Naive thymus-derived CD8-positive, alpha-beta T cell (primary cell): ENCODE measurements around the gene CELA2B. TPM values are rescaled to one million over a fixed set of nuclear protein-coding genes. Genes with fewer than 3 reads are reported as not detected.

Experiments
- ATAC-seq, 2 donors: fragments of 150-1000 bp; cut with Tn5 transposase in 1 of 2; sonication (Bioruptor Pico), chemical (Tn5 transposase) in 1 of 2; 1 replicate in 1 of 2; 2 replicates in 1 of 2; pipeline ENCODE4 v1.10.0; 2021; ENCODE audit warnings: mild to moderate bottlenecking in 2 of 2, moderate library complexity in 2 of 2
- POLR2A ChIA-PET: fragments of 350-600 bp; sonication (Branson Sonifier 250); formaldehyde crosslinking; loops from one replicate; lab custom pipeline; 2021; ENCODE audit warnings: antibody characterized with exemption; lab: Charles Lee
- DNase-seq, 10 donors: peaks; one replicate each; pipeline versions ENCODE4 v3.0.0 to v3.0.0-alpha.2; 2020 to 2022
- H3K27ac Mint-ChIP-seq, 10 donors: one replicate each; pipeline ENCODE4 v1.8.0; 2020 to 2022; ENCODE audit warnings: mild to moderate bottlenecking in 10 of 10, mixed read lengths in 10 of 10, moderate library complexity in 4 of 10, inconsistent platforms in 1 of 10
- H3K27me3 Mint-ChIP-seq, 5 donors: one replicate each; pipeline ENCODE4 v1.8.0; 2021 to 2022; ENCODE audit warnings: mixed read lengths in 5 of 5
- H3K36me3 Mint-ChIP-seq, 3 donors: one replicate each; pipeline ENCODE4 v1.8.0; 2020 to 2022; ENCODE audit warnings: mixed read lengths in 3 of 3, mild to moderate bottlenecking in 2 of 3, inconsistent platforms in 1 of 3
- H3K4me1 Mint-ChIP-seq, 4 donors: one replicate each; pipeline ENCODE4 v1.8.0; 2021 to 2022; ENCODE audit warnings: mixed read lengths in 4 of 4
- H3K4me3 Mint-ChIP-seq, 10 donors: one replicate each; pipeline ENCODE4 v1.8.0; 2020 to 2022; ENCODE audit warnings: mild to moderate bottlenecking in 10 of 10, mixed read lengths in 10 of 10, moderate library complexity in 6 of 10, inconsistent platforms in 1 of 10
- H3K9me3 Mint-ChIP-seq, 9 donors: one replicate each; pipeline ENCODE4 v1.8.0; 2020 to 2022; ENCODE audit warnings: mixed read lengths in 9 of 9, mild to moderate bottlenecking in 3 of 9, inconsistent platforms in 1 of 9, moderate library complexity in 1 of 9
- polyA plus RNA-seq, 3 donors: library from polyadenylated mRNA; unstranded; fragments of 300-500 nt; fragmentation: Illumina TruSeq; gene quantifications; one replicate each; pipeline ENCODE4 v1.2.3, GENCODE V29; 2021
- total RNA-seq, 8 experiments: library from RNA in 2 of 8; stranded (reverse) in 2 of 8; gene quantifications; one replicate each; pipeline ENCODE4 v1.2.3 and lab custom pipeline; 2021 to 2026

The CELA2B gene
- total and polyA plus RNA-seq, 5 experiments from 2014 or later = not detected

DNA sequence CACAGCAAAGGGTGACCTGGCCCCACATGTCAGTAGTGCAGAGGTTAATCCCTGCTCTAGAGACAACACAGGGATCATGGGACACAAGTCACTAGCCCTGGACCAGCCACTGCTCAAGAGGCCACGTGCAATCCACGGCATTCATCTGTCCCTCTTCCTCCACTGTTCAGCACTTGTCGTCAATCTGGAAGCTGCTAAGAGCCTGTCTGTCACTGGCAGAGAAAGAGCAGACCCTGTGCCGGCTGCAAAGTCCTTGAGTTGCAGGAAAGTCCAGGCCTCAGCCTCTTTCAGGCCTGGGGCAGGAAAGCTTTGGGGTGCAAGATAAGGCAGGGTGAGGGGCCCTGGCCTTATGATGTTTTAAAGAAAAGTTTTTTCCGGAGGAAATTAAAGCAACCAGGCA lies 16.7 kb downstream of the CELA2B start:
- no peak for ATAC-seq
- H3K27me3 Mint-ChIP-seq = no peaks in the 10 kb centered on the region
- no peaks in the 10 kb centered on the region for H3K4me1 Mint-ChIP-seq
- peaks cover 0 to 1% (median 0%) of the 10 kb centered on the region in 9 donors for H3K9me3 Mint-ChIP-seq
- H3K36me3 Mint-ChIP-seq = peaks cover 4 to 69% (median 38%) of the 10 kb centered on the region in 3 donors
- POLR2A ChIA-PET = no interaction called here
- no peak overlapping the region for H3K27ac Mint-ChIP-seq
- DNase-seq = no peak
- no peak overlapping the region for H3K4me3 Mint-ChIP-seq

DNA sequence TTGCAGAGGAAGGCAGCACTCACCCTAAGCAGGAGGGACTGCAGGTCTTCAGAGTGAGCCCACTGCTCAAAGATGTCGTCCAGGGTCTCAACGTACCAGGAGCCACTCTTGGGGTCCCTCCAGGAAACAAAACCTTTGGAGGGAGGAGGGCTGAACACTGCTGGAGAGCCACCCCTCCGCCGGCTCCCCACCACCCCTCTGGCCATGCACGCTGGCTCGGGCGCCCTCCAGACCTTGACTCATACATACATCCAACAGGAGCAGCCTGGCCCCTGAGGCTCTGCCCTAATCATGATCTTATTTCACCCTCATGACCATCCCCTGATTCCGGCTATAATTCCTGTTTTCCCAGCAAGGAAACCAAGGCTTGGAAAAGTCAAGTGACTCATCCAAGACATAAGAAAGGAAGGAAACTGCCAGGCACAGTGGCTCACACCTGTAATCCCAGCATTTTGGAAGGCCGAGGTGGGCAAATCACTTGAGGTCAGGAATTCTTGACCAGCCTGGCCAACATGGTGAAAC lies 18.0 kb downstream of the CELA2B start:
- DNase-seq (no peak), ATAC-seq (no peak)
- H3K4me3 Mint-ChIP-seq = no peak overlapping the region
- POLR2A ChIA-PET = interaction anchor here (0.6 kb wide), 1 partner anchor 1573 kb away, joined by 4 read pairs; no protein-coding TSS in a partner anchor
- peaks cover 4 to 75% (median 45%) of the 10 kb centered on the region in 3 donors for H3K36me3 Mint-ChIP-seq
- no peaks in the 10 kb centered on the region for H3K4me1 Mint-ChIP-seq
- peak overlapping the region in 1 of 10 donors; percentile 46 for H3K27ac Mint-ChIP-seq
- H3K9me3 Mint-ChIP-seq = peaks cover 0 to 2% (median 0%) of the 10 kb centered on the region in 9 donors
- no peaks in the 10 kb centered on the region for H3K27me3 Mint-ChIP-seq

DNA sequence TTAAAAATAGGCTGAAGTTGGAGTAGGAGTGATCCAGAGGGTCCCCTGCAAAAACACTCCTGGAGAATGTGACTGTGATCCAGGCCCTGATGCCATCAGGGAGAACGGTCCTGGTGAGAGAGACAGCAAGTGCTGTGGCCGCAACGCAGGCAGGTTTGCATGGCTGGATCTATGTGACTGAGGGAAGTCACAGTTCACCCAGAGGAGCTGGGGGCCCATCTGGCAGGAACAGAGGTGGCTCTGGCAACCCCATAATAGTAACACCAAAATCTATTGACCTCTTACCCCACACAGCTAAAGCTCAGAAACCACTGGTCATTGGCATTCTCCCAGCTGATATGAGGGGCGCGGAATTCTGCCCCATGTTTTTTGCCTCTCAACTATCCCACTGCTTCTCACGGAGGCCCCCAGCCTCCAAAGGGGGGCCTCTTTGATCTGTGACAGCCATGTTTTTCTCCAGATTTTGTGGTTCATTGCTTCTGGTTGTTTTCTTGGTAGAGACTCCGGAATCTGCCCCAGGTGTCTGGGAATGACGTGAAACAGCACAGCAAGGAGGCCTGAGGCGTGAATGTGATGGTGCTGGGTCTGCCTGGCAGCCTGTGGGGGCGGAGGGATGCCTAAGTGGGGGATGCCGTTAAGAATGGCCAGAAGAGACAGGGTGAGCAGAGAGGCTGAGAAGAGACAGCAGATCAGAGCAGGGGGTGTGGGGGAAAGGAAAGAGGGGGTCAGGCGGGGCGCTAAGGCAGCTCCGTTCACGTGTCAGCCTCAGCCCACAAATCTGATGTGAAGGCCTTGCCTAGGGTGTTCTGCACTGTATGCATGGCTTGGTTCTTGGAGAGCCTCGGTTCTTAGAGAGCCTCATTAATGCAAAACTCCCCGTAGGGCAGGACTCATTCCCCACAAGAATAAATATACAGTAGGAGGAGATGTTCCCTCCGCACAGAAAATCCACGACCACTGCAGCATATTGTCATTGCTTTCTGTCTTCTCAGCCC lies 24.6 kb downstream of the CELA2B start:
- DNase-seq (no peak), ATAC-seq (no peak)
- H3K4me3 Mint-ChIP-seq = no peak overlapping the region

DNA sequence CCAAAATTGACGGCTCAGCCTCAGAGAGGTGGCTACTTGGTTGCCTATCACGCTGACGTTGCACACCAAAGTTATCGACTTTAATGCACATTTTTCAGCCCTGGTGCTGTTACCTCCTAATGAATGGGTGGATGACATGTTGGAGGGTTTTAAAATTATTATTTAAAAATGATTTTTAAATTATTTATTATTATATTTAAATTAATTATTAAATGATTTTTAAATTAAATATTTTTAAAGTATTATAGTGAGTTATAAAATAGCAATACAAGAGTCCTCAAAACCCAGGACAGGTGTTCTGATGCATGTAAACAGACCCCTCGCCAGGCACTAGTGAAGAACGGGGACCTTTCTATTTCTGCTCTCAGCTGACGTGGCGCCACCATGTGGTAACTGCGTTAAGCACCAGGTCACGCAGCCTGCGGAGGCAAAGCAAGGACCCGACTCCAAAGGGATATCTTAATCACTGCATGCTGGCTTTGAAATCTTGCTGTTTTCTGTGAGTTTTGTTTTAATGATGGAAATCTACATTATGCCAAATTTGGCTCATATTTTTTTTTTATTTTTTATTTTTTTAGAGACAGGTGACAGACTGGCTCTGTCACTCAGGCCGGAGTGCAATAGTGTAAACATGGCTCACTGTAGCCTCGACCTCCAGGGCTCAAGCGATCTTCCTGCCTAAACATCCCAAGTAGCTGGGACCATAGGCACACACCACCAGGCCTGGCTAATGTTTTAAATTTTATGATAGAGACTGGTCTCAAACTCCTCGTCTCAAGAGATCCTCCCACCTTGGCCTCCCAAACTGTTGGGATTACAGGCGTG lies 25.5 kb downstream of the CELA2B start:
- Mint-ChIP-seq H3K36me3 (peaks cover 0 to 54% (median 16%) of the 10 kb centered on the region in 3 donors), H3K27ac (peak overlapping the region in 1 of 10 donors; percentile 63), H3K4me3 (no peak overlapping the region), H3K9me3 (peaks cover 0 to 2% (median 0%) of the 10 kb centered on the region in 9 donors), H3K4me1 (no peaks in the 10 kb centered on the region), H3K27me3 (no peaks in the 10 kb centered on the region)
- DNase-seq (peak in 7 of 10 donors; percentile 10 to 40 (median 14)), ATAC-seq (peak; percentile 42 to 64)
- POLR2A ChIA-PET = no interaction called here

More for the DNA sequence above, 24.6 kb downstream of the CELA2B start:
- POLR2A ChIA-PET = interaction anchor here (0.6 kb wide), 1 partner anchor 91 kb away, joined by 4 read pairs; no protein-coding TSS in a partner anchor
- Mint-ChIP-seq H3K27me3 (no peaks in the 10 kb centered on the region), H3K9me3 (peaks cover 0 to 2% (median 0%) of the 10 kb centered on the region in 9 donors), H3K4me1 (no peaks in the 10 kb centered on the region), H3K36me3 (peaks cover 0 to 59% (median 23%) of the 10 kb centered on the region in 3 donors), H3K27ac (peak overlapping the region in 1 of 10 donors; percentile 75)

DNA sequence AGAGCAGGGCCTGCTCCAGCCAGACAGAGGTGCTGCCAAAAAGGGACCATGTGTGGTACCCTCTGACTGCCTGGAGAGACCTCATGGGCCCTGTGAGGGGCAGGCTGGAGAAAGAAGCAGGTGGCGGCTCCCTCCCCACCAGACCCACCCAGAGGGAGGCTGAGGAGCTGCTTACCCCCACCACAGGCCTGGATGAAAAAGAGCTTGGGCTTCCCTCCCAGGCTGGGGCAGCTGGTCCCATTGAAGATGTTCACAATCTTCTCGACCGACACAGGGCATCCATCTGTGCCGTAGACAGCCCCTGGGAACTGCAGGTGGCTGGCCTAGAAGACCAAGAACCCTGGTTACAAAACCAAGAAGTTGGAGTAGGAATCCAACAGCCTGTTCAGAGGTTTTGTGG lies 28.5 kb downstream of the CELA2B start:
- Mint-ChIP-seq H3K4me1 (no peaks in the 10 kb centered on the region), H3K4me3 (no peak overlapping the region), H3K27me3 (no peaks in the 10 kb centered on the region), H3K27ac (no peak overlapping the region), H3K36me3 (peaks cover 0 to 54% (median 3%) of the 10 kb centered on the region in 3 donors), H3K9me3 (no peaks in the 10 kb centered on the region)
- ATAC-seq (no peak), DNase-seq (no peak)
- POLR2A ChIA-PET = no interaction called here

DNA sequence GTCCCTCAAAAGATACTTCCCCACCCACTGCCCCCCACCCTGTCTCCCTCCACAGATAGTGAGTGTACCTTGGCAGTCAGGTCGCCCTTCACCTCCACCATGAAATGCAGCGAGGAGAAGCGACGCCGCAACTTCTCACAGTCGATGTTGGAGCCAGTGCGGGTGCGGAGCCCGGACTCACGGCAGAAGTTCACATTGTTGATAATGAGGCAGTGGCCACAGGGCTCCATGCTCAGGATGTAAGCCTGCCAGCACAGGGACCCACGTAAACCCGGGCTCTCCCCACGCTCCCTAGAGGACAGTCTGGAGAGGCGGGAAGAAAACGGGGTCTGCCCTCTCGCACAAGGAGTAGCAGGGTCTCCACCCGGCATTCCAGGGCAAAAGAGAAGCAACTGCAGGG lies 30.9 kb downstream of the CELA2B start:
- Mint-ChIP-seq H3K36me3 (peaks cover 0 to 60% (median 4%) of the 10 kb centered on the region in 3 donors), H3K9me3 (no peaks in the 10 kb centered on the region), H3K4me1 (peaks cover 0 to 4% (median 2%) of the 10 kb centered on the region in 4 donors)

DNA sequence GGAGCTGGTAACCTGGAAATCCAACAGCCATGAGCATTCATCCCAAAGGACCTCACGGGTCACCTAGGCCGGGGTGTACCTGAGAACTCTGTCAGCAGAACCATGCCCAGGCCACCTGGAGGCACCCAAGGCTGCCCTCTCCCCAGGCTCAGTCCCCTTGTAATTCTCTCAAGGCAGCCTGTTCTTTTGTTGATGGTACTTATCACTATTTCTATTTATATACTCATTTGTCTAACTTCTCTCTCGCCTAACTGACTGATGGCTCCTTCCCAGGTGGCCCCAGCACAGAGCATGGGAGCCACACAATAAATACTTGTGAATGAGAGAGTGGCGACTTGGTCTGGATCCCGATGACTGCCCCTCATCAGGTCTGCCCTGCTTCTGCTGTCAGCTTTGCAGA lies 31.4 kb downstream of the CELA2B start:
- no peak for DNase-seq
- Mint-ChIP-seq H3K27me3 (no peaks in the 10 kb centered on the region), H3K36me3 (peaks cover 0 to 60% (median 6%) of the 10 kb centered on the region in 3 donors), H3K4me1 (peaks cover 0 to 5% (median 2%) of the 10 kb centered on the region in 4 donors), H3K9me3 (no peaks in the 10 kb centered on the region), H3K27ac (peak overlapping the region in 1 of 10 donors; percentile 41), H3K4me3 (no peak overlapping the region)
- POLR2A ChIA-PET = no interaction called here
- ATAC-seq = no peak

More for the DNA sequence above, 30.9 kb downstream of the CELA2B start:
- ATAC-seq (no peak), DNase-seq (no peak)
- Mint-ChIP-seq H3K4me3 (no peak overlapping the region), H3K27ac (no peak overlapping the region), H3K27me3 (no peaks in the 10 kb centered on the region)
- POLR2A ChIA-PET = no interaction called here

DNA sequence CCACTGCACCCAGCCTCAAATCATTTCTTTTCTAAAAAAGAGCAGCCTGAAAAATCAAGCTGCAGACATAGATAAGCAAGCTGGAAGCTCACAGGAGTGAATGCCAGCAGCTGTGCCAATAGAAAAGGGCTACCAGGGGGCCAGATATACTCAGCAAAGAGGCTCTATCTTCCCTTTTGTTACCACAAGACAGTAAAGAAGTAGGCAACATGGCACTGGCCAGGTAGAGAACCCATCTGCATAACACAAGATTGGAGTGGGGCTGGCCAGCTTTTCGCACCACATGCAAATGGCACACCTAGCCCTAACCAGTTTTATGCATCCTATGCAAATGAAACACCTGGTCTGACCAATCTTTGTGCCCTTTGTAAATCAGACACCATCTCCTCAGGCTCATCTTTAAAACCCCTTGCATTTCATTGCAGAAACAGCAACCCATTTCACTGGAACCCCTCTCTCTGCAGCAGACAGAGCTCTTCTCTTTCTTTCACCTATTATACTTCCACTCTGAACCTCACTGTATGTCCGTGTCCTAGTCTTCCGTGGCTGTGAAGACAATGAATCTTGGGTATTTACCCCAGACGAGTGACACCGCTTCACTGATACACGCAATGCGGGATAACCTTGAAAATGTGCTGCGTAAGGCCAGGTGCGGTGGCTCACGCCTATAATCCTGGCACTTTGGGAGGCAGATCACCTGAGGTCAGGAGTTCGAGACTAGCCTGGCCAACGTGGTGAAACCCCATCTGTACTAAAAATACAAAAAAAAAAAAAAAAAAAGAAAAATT lies 33.0 kb downstream of the CELA2B start:
- POLR2A ChIA-PET = no interaction called here
- Mint-ChIP-seq H3K27ac (peak overlapping the region in 1 of 10 donors; percentile 32), H3K36me3 (peaks cover 0 to 61% (median 7%) of the 10 kb centered on the region in 3 donors), H3K9me3 (no peaks in the 10 kb centered on the region), H3K4me1 (peaks cover 0 to 7% (median 2%) of the 10 kb centered on the region in 4 donors), H3K4me3 (no peak overlapping the region), H3K27me3 (no peaks in the 10 kb centered on the region)
- ATAC-seq (no peak), DNase-seq (no peak)

DNA sequence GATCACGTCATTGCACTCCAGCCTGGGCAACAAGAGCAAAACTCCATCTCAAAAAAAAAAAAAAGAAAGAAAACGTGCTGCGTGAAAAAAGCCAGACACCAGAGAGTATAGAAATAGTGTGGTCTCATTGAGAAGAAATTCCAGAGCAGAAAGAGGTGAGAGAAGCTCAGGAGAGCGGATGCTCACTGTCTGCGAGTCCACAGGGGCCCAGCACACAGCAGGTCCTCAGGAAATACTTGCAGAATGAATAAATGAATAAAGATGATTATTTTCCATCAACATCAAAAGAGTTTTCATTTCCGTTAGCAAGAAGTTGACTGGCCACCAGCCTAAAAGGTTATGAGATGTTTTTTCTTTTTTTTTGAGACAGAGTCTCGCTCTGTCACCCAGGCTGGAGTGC lies 33.7 kb downstream of the CELA2B start:
- POLR2A ChIA-PET = no interaction called here
- ATAC-seq = no peak
- no peaks in the 10 kb centered on the region for H3K9me3 Mint-ChIP-seq
- no peak overlapping the region for H3K4me3 Mint-ChIP-seq
- no peaks in the 10 kb centered on the region for H3K27me3 Mint-ChIP-seq
- H3K4me1 Mint-ChIP-seq = peaks cover 0 to 11% (median 5%) of the 10 kb centered on the region in 4 donors
- DNase-seq = no peak
- no peak overlapping the region for H3K27ac Mint-ChIP-seq
- peaks cover 0 to 59% (median 7%) of the 10 kb centered on the region in 3 donors for H3K36me3 Mint-ChIP-seq

DNA sequence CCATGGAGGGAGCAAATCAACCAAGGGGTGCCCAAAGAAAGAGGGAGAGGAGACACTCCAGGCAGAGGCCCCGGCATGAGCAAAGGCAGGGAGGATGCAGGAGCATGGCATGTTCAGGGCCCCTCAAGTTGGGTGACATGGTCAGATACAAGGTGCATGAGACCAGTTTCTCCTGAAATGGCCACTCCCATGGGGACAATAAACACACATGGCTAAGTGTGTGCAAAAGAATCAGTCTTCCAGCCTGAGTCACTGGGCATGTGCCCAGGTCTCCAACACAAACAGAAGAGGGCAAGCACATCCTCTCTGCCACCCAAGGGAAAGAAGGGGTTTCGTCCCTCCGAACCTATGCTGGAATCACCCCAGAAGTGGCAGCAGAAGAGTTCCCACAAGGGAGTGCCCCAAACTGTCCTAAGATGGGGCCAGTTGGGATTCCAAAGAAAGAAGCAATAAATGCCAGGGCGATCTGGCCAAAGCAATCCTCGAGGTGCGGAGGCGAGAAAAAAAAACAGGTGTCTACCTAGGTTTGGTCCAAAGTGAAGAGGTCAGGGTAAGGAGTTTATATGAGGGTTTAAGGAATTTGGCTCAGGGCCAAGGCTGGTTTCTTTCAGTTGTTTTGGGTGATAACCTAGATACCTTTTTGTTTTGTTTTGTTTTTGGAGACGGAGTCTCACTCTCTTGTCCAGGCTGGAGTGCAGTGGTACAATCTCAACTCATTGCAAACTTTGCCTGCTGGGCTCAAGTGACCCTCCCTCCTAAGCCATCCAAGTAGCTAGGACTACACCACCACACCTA lies 34.9 kb downstream of the CELA2B start:
- Mint-ChIP-seq H3K27ac (peak overlapping the region in 1 of 10 donors; percentile 15), H3K36me3 (peaks cover 0 to 66% (median 12%) of the 10 kb centered on the region in 3 donors), H3K4me1 (peaks cover 0 to 20% (median 12%) of the 10 kb centered on the region in 4 donors), H3K27me3 (no peaks in the 10 kb centered on the region), H3K9me3 (no peaks in the 10 kb centered on the region), H3K4me3 (no peak overlapping the region)
- ATAC-seq = no peak
- POLR2A ChIA-PET = no interaction called here
- DNase-seq = no peak

DNA sequence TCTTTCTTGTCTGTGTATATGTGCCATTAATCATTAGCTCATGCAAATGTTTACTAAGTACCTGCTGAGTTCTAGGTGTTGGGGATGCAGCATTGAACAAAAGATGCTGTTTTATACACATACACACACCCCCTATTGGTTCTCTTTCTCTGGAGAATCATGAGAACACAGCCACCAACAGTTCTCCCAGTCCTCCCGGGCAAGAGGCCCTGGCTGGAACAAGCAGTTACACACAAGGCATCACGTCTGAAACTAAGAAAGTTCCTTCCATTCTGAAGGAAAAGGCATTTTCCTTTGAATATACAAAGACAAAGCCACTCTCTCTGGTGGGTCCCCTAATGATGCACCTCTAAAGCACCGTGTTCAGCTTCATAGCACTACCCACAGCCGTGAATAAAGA lies 37.3 kb downstream of the CELA2B start:
- Mint-ChIP-seq H3K36me3 (peaks cover 10 to 65% (median 20%) of the 10 kb centered on the region in 3 donors), H3K4me1 (peaks cover 0 to 26% (median 17%) of the 10 kb centered on the region in 4 donors), H3K9me3 (no peaks in the 10 kb centered on the region), H3K27ac (no peak overlapping the region), H3K27me3 (no peaks in the 10 kb centered on the region), H3K4me3 (no peak overlapping the region)
- no peak for DNase-seq
- no peak for ATAC-seq
- POLR2A ChIA-PET = interaction anchor here (1.3 kb wide), 1 partner anchor 10 kb away, joined by 3 read pairs; the partner anchor contains the start of gene CASP9
